NCI-H524 treated with DMSO at 0.1 percent for 48 hours (cell line): ENCODE measurements around the gene VPS16.

Experiments
- DNase-seq: peaks from one replicate; lab custom pipeline; 2025; lab: John Stamatoyannopoulos, UW

VPS16 gene

DNA sequence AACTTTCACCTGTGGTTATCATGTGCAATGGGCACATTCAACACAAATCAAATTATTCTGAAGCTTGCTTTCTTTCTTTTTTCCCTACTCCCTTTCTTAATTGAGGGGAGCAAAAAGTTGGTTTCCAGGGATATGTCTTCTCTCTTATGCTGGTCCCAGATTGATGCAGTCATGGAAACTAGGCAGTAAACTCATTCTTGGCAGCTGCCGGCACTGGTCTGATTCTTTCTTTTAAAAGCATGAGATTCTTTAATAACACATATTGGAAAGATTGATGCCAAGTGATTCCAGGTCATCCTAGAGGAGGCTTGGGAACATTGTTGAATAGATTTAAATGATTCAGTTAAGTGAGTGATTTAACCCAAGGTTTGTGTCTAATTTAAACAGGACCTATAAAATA is 61.7 kb downstream of the VPS16 start:
- DNase-seq: no peak

GRCh38 chr20:2902818-2903217 is 62.3 kb downstream of the VPS16 start:
- DNase-seq: no peak

DNA sequence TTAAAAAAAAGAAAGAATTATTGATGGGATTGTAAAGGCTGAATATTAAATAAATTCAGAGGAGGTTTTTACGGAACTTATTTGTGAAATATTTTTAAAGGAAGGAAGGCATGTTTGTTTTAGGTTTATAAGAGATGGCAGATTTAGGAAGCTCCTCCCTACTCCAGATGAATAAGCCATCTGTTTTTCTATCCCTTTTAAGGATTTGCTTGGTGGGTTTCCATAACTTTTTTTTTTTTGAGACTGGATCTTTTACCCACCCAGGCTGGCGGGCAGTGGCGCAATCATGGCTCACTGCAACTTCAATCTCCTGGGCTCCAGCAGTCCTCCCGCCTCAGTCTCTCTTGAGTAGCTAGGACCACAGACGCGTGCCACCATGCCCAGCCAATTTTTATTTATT is 63.1 kb downstream of the VPS16 start:
- no peak for DNase-seq

DNA sequence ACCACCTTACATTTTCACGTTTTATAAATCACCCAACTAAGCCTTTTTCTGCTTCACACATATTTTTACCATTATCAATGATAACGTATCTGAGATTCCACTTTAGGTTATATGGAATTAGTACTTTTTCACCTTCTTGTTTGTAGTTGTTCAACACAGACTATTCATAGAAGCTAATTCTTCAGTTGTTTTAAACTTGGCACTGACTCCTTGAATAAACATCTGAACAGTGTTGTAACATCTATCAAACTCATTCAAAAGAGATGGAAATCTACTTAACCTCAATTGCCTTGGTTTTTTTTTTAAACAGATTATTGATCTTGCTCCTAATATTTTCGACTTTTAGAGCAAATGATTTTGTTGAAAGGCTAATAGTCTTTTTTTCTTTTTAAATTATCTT is 67.0 kb downstream of the VPS16 start:
- no peak for DNase-seq

GRCh38 chr20:2909953-2910352 is 69.4 kb downstream of the VPS16 start:
- no peak for DNase-seq

DNA sequence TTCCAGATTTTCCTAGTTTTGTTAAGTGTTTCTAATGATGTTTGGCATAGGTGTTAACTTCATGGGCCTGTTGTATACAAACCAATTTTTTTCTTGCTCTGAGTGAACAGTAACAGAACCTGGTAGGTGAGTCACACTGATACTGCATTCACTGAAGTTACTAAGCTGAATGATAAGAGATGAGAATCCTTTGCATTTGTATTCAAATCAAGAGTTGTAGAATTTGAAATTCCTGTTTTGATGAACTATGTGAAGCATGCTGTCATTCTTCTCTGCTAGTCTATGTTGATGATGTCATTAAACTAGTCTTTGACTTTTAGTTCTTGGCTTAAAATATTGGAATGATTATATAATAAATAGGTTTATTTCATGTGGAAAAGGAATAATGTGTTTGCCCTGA is 70.7 kb downstream of the VPS16 start:
- DNase-seq: no peak

DNA sequence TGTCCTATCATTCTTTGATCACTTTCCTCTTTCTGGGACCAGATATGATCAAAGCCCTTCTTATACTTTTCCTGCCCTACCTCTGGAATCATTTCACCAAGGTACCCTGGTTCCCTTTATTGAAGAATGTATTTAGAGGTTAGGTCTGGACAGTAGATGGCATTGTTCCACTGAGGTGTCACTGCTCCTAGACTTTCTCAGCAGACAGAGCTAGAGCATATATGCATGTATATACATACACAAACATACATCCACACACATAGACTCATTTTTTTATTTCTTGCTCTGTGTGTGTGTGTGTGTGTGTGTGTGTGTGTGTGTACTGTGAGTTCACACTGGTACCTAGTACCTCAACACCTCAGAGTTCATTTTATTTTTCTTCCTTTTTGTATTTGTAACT is 73.6 kb downstream of the VPS16 start:
- no peak for DNase-seq
